NB4 (cell line): ENCODE results near the gene RRP36.

Experiments
- DNase-seq: peaks from one replicate; pipeline ENCODE4 v3.0.0; 2010; ENCODE audit warnings: low read depth
- H3K4me3 ChIP-seq: one replicate; pipeline ENCODE4 v1.5.1; 2011; ENCODE audit warnings: mild to moderate bottlenecking, low read depth, low read length, moderate library complexity
- MYC ChIP-seq: IDR thresholded peaks from 2 replicates; pipeline ENCODE4 v1.6.1; 2011; ENCODE audit warnings: low read depth, low read length
- POLR2A ChIP-seq: IDR thresholded peaks from 2 replicates; pipeline ENCODE4 v1.6.1; 2011; ENCODE audit warnings: mild to moderate bottlenecking; ENCODE audit not compliant: insufficient read length; ENCODE audit errors: extremely low read depth
- TF ChIP-seq, protein P1 (sequence below): IDR thresholded peaks from 2 replicates; pipeline ENCODE4 v1.6.1; 2011; ENCODE audit warnings: low read depth, low read length
- TF ChIP-seq, protein P2 (sequence below): IDR thresholded peaks from one replicate; pipeline ENCODE4 v1.5.1; 2012; ENCODE audit warnings: low read depth, low read length

RRP36 gene

DNA sequence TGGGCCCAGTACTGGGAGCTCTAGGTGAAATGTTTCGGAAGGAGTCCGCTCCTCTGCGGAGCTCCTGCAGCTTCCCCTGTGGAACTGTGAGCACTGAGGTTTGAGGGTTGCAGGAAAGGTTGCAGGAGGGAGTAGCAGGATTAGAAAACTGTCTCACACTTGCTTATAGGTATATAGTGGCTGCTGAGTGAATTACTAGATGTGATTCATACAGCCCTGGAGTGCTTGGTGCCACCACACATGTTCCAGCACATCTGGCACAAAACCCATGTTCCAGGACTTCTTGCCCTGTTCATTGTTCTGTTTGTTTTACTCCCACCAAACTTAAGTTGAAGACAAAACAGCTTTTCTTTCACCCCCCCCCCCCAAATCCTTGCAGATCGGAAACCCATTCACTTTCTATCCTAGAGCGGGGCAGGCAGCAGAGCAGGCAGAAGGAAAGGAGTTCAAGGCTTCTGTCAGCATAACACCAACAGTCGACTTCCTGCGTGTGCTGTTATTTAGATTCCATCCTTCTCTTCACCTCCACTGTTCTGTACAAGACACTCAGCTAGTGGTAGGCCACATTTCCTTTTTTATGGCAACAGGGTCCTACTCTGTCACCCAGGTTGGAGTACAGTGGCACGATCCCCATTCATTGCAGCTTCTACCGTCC is 41.8 kb upstream of the RRP36 start:
- DNase-seq = no peak
- TF ChIP-seq, protein P1, sequence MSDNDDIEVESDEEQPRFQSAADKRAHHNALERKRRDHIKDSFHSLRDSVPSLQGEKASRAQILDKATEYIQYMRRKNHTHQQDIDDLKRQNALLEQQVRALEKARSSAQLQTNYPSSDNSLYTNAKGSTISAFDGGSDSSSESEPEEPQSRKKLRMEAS = no peak
- TF ChIP-seq, protein P2, sequence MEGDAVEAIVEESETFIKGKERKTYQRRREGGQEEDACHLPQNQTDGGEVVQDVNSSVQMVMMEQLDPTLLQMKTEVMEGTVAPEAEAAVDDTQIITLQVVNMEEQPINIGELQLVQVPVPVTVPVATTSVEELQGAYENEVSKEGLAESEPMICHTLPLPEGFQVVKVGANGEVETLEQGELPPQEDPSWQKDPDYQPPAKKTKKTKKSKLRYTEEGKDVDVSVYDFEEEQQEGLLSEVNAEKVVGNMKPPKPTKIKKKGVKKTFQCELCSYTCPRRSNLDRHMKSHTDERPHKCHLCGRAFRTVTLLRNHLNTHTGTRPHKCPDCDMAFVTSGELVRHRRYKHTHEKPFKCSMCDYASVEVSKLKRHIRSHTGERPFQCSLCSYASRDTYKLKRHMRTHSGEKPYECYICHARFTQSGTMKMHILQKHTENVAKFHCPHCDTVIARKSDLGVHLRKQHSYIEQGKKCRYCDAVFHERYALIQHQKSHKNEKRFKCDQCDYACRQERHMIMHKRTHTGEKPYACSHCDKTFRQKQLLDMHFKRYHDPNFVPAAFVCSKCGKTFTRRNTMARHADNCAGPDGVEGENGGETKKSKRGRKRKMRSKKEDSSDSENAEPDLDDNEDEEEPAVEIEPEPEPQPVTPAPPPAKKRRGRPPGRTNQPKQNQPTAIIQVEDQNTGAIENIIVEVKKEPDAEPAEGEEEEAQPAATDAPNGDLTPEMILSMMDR = no peak
- TF ChIP-seq MYC (no peak), POLR2A (no peak)
- H3K4me3 ChIP-seq = peak overlapping the region; percentile 88

DNA sequence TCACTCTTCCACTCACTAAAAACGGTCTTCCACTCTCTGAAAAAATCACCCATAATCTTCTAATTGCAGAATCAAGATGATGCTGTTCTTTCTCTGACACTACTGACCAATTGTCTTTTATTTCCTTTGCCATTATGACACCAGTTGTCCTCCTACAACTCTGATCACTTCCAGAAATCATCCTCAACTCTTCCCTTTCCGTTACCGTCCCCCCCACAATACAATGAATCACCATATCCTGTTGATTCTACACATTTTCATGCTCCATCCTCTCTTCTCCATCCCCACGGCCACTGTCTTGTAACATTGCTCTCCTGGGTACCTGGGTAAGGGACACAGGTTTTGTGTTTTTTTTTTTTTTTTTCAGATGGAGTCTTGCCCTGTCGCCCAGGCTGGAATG is 39.6 kb upstream of the RRP36 start:
- no peak for DNase-seq
- no peak overlapping the region for H3K4me3 ChIP-seq
- TF ChIP-seq, protein P1 = no peak
- TF ChIP-seq, protein P2 = no peak
- TF ChIP-seq MYC (no peak), POLR2A (no peak)

DNA sequence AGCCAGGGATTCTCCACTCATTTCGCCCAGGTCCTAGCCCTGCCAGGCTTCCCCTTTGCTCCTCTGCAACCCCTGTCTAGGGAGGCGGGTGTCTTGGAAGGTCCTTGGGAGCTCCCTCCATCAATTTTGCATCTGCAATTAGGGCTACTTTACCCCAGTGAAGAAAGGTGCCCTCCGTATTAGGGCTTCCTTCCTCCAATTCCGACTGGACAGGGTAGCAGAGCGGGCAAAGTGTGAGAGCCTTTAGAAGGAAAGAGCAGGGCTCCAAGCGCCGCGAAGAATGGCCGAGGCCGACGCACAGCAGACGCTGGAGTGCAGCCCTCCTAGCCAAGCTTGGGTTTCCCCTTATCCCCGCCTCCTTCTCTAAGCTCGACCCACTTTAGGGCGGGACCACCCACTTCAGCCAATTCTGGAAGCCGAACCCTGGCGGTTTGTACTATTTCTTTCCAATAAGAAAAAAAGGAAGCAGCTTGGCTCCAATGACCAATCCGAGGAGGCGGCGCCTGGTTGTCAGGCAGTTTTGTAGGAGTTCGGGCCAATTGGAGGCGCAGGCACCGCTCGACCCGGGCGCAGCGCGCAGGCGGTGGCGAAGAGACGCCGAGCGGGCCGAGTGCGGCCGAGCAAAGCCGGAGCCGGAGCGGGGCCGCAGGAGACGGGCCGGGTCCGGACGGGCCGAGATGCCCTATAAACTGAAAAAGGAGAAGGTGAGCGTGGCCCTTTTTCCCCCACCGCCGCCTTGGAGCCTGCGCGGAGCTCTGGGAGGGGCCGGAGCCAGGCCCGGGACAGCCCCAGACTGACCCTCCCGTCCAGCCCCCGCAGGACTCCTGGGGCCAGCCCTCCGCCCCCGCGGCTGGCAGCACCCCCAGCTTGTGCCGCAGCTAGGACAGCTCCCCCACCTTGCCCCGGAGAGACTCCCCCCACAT is 37.2 kb upstream of the RRP36 start, which contains the start of gene PPP2R5D:
TSS of gene PPP2R5D (plus strand) at position 570 of the 923 bp plus-strand sequence. CDS start at position 678, 108 bp downstream.
- peak; percentile 99 for DNase-seq
- peak within 1 kb of the TSS; percentile 72 for H3K4me3 ChIP-seq
- peak; percentile 93 for TF ChIP-seq POLR2A
- TF ChIP-seq, protein P1 = no peak
- TF ChIP-seq, protein P2 = no peak
- peak; percentile 20; the same call in 1 of the 2 replicates for TF ChIP-seq MYC

DNA sequence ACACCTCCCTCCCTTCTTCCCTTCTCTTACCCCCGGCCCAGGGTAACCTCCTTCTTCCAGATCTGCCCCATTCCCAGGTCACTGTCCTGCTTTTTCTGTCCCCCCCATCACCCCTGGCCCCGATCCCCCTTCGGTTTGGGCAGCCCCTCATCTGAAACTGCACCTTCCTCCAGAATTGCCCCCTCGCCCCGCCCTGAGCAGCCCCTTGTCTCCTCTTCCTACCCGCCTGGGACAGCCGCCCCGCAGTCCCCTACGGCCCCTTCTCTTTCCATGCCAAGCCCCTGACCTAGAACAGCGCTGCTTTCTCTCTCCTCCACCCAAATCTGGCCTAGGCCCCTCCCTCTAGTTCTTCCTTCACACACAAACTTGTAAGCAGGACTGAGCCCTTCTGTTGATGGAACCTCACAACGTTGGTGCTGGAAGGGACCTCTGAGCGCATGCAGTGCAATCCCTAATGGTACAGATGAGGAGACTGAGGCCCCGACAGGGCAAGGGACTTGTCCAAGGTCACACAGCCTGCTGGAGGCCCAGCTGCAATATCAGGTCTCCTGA is 36.4 kb upstream of the RRP36 start:
- TF ChIP-seq, protein P1 = no peak
- TF ChIP-seq MYC (no peak), POLR2A (no peak)
- TF ChIP-seq, protein P2 = no peak
- peak overlapping the region; percentile 61 for H3K4me3 ChIP-seq
- DNase-seq = peak; percentile 52

DNA sequence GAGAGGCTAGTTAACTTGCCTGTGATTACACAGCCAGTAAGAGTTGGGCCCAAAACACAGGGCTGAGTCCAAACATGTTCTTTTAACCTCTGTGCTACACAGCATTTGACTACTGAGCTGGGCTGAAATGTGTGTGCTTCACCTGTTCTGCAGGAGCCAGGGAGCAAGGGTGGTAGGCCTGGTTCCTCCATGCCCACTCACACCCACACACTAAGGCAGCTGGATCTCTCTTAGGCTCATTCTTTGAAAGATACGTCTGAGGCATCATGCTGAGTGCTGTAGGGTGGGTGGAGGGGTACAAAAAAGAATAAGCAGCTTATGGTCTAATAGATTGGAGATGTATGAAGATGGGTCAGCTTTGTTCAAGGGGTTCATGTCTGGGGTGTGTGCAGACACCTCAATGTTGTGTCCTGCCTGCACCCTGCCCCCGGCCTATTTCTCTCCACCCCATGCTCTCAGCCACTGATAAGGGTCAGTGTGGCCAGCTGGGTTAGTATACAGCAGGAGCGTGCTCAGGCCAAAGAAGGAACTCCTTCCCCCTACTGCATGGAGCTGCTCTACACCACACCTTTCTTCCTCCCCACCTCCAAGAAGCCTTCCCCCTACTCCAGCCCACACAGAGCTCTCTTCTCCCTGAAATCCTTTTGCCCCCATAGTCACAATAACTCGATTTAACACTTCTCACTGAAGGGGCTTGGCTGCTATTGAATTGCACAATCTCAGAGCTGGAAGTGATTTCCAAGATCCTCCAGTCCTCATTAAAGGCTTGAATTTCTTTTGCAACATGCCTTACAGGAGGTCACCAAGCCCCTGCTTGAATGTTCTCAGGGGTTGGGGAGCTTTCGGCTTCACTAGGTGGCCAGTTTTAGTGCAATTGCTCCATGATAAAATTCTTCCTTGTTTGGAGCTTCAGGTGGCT is 33.6 kb upstream of the RRP36 start:
- no peak overlapping the region for H3K4me3 ChIP-seq
- no peak for DNase-seq
- TF ChIP-seq, protein P2 = no peak
- TF ChIP-seq POLR2A = no peak
- no peak for TF ChIP-seq MYC
- TF ChIP-seq, protein P1 = no peak
